ENCODE data around the gene TLNRD1.

The TLNRD1 gene

DNA sequence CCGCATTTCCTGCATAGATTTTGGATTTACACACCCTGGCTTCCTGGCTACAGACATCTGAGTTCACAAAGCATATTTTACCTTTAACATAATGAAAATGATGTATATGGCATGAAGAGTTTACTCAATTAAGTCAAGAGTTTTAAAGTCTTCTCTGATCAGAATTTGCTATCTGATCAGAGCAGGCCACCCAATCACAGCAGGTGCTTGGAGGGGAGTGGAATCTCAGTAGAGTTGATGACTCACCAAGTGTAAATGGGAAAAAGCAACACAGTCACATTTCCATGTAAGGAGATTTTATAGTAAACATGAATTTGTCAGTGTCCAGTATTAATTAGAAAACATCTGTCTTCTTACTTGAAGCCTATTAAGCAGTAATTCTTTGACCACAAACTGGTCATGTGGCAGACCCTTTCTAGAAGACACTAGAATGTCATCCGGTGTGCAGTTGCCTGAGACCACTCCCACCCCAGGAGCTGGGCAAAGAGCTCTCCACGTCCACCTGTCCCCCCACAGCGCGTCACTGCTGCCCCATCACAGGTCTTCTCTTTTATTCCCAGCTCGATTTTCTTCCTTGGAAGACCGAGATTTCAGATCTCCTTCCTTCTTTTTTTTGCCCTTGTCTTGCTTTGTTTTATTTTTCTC, 21.9 kb upstream of the TLNRD1 start:
- DNase-seq = no peak

DNA sequence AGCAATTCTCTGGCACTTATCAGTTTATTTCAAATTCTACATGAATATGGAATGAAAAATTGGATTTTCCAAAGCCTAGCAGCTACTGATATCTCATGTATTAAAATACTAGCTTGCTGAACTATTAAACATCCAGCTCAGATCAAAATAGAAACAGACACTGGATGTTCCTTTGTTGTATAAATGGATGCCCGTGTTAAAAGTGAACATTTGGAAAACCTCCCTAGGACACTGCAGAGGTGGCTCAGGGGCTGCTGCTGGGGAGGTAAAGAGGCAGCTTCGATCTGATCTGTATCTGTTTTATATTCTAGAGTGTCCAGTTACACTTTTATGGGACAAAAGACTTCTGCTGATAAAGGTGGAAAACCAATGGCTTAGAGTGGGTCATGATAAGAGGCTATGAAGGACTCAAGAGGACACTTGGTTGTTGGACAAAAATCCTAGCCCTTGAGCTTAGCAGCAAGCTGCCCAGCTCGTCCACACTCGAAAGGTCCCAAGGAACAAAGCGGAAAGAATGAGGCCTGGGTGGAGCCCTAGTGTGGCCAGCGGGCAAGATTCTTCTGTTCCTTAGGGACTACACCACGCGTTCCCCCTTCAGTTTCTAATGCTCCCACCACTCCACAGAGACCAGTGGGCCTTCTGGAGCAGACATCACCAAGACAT, 21.1 kb upstream of the TLNRD1 start:
- no peak for DNase-seq

DNA sequence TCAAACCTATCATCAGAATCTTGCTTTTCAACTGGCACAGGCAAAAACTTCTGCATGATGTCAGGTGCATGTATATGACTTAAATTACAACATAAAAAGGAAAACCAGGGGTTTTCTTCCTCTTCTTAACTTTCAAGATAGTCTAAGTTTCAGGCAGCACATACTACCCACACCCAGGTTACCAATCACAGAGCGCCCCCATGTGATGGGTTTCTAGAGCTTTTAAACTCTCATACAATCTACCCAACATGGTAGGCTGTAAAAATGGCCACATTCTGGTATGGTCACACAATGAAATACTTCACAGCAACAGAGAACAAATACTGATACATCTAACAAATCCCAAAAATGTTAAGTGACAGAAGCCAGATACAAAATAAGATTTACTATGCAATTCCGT, 18.5 kb upstream of the TLNRD1 start:
- no peak for DNase-seq

DNA sequence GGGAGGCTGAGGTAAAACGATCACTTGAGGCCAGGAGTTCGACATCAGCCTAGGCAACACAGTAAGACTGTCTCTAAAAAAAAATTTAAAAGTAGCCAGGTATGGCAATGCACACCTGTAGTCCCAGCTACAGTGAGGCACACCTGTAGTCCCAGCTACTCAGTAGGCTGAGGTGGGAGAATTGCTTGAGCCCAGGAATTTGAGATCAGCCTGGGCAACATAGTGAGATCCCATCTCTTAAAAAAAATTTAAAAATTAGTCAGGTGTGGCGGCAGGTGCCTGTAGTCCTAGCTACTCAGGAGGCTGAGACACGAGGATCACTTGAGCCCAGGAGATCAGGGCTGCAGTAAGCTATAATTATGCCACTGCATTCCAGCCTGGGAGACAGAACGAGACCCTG, 17.9 kb upstream of the TLNRD1 start:
- DNase-seq = no peak

DNA sequence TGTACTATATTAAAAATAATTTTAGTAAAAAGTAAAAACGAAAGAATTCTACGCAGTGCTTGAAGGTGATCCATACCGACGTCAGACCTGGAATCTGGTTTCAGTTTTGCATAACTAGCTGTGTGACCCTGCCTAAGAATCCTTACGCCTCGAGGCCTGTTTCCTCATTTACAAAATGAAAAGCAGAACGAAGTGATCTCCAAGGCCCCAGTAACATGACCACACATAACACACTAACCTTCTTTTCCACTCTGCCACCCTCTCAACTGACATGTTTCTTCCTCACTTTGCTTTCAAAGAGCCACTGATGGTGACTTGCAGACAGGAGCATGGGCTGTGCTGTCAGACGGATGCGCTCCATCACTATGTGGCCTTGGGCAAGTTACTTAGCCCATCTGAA, 15.9 kb upstream of the TLNRD1 start:
- no peak for DNase-seq

DNA sequence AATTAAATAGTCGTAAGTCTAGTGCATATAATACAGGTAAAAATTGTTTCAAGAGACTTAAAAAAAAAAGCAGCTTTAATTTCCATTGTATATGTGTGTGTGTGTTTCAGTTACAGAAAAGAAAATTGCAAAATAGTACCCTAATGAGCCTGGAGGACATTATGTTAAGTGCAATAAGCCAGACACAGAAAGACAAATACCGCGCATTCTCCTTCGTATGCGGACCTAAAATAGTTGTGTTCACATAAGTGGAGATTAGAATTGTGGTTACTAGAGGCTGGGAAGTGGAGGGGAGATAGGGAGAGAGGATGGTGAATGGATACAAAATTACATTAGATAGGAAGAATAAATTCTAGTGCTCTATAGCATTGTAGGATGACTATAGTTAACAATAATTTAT, 14.7 kb upstream of the TLNRD1 start:
- no peak for DNase-seq

DNA sequence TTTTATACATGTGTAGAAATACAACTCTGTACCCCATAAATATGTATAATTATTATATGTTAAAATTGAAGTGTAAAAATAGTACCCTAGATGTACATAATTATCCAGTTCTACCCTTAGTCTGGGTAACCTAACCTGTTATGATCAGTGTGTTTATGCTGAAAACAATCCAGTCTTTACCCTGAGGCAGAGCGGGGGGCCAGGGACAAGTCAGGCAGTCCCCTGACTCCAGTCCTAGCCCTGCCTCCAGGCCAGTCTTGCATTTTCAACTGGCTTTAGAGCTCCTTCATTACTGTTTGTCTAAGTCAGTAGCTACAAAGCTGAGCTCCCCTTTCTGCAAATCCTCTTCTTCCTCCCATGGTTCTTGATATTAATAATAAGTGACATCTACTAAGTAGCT, 14.2 kb upstream of the TLNRD1 start:
- no peak for DNase-seq

DNA sequence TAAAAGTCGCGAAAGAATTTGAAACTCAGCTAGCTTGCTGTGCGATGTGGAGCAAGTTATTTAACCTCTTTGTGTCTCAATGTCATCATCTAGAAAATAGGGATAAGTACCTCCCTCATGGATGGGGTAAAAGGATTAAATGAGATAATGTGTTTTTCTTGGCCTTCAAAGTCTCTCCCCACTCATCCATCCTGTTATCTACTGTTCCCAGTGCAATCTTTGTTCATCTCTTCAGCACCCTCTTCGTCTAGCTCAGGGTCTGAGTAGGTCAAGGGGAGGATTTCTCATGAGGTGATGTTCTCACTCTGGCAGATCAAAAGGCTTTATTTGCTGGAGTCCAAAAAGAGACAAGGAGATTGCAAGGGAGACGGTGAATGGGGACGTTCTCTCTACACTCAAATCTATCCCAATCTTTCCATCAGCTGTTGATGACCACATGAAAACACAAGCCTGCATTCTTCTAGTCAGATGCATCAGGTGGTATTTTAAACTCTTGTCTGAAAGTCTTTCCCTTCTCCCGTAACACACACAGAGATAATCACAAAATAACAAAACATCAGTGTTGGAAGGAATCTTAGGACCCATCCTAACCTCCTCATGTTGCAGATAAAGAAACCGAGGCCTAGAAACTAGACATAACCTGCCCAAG, 12.5 kb upstream of the TLNRD1 start:
- DNase-seq = no peak

DNA sequence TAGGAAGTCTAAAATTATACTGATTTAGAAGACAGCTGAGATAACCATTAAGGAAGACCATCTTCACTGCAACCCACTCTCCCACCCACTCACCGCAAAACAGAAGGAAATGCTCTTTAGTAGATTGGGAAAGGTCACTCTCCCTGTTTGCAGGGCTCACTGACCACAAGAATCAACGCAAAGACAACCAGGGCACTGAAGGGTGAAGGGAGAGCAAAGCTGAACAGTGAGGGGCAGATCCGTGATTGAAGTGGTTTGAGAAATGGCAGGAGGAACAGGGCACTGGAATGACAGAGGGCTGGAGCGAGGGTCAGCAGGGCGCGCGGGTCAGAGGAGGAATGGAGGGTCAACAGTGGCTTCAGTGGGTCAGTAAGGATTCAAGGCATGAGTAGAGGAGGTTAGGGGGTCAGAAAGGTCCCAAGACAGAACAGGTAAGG, 11.6 kb upstream of the TLNRD1 start:
- DNase-seq = no peak

DNA sequence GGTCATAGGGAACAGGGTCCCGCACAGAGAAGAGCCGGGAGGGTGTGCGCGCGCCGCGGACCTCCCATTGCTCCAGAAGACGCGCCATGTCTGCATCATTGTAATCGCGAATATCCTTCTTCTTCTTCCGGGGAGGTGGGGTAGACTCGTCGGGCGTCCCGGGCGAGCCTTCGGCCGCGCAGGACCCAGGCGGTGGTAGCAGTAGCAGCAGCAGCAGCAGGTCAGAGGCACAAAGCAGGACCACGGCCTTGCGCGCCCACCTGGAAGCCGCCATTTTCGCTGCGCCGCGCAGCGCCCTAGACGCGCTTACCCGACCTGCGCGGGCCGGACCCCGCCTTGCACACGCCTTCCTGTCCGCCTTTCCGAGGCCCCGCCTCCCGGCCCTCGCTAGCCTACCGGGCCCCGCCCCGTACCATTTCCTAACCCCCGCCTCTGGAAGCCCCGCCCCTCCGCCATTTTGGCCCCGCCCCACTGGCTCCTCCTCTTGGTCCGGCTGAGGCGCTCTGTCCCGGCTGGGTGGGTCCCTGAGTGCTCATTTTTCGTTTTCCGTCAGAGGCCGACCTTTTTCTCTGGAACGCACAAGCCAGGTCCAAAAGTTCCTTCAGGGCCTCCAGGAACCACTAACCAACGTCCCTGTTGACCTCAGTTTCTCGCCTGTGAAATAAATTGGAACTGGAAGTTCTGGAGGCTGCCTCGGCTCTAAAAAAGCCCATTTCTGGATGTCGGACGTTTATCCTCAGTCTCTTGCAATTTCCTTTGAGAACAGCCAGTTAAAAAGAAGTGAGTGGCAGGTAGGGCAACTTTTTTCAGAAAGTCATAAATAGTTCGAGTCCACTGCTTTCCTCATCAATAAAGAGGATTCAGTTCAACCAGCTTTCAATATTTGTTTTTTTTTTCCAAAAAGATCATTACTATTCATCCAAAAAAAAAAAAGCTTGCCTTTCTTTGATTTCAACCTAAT, 10.9 kb upstream of the TLNRD1 start, which contains the start of gene MESD:
Gene MESD (minus strand): TSS at position 302 of the 961 bp plus-strand sequence. CDS start 28 bp downstream, at position 274.
- DNase-seq = peak; percentile 98

DNA sequence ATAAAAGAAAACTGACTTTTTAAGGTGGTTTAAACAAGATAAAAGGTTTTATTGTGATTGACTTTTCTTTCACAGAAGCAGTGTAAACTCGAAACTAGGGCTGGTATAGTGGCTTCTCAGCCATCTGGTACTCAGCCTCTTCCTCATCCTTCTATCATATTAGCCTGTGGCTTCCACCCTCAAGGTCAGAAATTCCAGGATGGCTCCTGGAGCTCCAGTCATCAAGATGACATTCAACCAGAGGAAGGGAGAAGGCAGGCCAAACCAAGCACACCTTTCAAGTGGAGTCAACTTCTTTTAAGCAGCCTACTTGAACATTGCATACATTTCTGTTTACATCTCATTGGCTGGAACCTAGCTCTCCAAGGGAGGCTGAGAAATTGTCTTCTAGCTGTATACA, 9.8 kb upstream of the TLNRD1 start:
- no peak for DNase-seq

DNA sequence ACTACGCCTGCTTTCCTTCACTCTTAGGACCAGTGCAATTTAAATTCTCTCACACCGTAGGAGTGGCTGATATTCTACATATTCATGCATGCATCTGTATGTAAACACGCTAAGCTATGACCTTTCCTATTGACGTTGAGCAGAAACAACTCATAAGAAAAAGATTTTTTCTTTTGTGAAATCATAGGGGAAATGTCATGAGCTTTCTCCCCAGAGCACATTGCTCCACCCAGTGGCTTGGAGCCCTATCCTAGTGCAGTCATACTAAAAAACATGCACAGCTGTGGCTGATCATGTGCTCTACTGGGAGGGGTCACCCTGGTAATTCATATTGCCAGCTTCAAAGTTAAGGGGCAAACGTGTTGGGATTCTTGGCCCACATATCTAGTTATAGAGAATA, 9.3 kb upstream of the TLNRD1 start:
- DNase-seq = peak; percentile 54

DNA sequence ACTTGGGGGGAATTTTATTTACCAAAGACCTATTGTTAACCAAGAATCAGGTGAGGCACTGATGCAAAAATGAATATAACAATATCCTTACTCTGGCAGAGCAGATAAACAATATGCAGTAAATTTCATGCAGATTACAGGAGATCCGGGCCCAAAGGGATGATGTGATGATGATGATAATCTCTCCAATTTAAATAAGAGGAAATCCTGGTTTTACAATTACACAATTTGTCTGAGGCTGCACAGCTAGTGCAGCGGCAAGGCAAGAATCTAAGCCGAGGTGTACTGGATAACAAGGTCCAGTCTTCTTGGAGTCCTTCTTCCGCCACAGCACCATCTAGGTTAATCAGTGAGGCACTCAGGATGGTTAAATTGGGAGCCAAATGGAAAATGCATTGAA, 8.7 kb upstream of the TLNRD1 start:
- DNase-seq = no peak

DNA sequence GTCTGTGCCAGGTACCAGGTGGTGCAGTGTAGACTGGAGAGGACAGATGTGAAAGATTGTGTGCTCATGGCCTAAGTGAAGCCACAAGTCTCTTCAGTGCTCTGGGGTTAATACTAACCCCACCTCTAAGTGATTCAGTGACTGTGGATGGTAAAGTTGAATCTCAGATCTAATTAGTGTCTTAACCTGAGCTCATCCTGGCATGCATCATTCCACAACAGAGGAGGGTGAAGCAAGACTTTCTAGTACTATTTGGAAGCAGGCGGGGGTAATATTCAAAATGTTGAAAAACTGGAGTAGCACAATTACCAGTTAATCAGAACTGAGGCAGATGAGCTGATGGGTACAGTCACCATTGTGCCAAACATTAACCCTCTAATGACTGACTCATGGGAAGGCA, 8.3 kb upstream of the TLNRD1 start:
- DNase-seq = no peak

DNA sequence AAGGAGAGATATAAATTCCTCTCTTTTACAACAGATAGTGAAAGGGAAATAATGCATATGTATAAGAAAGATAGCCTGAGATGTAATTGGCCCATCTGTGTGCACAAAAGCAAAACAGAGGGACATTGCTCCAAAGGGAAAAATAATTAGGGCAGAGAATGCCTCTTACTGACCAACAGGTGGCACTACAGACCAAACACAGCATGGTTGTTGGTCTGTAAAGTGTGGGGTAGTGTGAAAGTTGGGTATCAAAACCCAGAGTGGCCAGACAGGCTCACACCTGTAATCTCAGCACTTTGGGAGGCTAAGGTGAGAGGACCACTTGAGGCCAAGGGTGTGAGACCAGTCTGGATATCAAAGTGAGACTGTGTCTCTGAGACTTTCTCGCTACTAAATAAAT, 4.5 kb upstream of the TLNRD1 start:
- peak; percentile 52 for DNase-seq

DNA sequence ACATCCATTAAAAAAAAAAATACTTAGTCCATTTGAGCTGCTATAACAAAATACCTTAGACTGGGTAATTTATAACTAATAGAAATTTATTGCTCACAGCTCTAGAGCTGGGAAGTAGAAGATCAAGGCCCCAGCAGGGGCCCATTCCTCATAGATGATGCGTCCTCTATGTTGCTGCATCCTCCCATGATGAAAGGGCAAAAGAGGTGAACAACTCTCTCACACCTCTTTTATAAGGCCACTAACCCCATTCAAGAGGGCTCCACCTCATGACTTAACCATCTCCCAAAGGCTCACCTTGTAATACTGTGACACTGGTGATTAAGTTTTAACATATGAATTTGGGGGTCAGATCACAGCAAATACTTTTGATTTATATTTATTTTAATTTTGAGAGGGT, 3.0 kb upstream of the TLNRD1 start:
- no peak for DNase-seq

DNA sequence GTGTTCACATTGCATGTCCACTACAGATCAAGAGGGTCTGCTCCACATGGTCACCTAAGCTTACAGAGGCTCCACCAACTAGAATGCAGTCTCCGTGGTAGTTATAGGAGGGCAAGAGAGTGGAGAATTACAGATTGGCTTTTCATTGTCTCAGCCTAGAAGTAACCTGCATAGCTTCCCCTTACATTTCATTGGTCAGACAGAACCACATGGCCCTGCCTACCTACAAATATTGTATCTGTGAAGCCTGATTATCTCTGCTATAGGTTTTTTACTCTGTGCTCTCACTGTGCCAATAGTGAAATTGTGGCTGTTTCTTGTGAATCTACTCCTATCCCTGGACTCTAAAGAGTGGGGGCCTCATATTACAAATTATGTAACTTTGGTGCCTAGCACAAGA, 2.5 kb upstream of the TLNRD1 start:
- no peak for DNase-seq

DNA sequence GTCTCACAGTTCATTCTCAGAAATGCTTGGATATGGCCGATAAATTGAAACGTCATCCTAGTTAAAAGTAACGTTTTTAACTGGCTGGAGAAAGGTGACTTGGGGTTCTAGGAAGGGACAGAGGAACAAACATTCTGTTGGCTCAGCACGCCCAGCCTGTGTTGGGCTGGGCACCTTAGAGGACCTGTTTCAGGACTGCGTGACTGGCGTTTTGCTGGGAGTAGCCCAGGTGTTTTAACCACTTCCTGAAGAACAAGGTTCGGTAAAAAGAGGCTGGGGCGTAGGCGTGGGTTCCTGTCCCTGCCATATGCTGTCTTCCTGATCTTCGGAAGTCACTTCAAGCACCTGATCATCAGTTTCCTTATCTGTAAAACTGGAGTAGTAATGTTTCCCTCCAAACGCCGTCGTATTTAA, 1.1 kb upstream of the TLNRD1 start:
- peak; percentile 98 for DNase-seq

DNA sequence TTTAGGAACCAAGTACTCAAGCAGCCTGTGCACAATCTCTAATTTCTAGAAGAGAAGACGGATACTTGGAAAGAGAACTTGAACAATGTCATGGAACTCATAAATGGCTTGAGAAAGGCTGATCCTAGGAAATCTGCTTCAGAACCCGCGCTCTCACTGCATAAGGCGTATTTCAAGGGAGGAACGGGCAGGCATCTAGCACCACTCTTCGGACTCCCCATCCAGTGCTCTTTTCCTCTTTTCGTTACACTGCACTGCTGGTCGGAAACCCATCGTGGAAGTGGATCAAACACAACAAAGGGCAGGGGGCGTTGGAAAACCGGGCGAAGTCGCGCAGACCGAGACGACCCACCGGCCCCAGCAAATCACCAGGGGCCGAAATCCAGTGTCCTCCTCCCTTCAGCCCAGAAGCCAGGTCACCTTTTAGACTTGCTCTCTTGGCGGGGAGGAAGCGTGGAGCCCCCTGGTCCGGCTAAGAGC, 539 bp upstream of the TLNRD1 start:
- peak; percentile 39 for DNase-seq

DNA sequence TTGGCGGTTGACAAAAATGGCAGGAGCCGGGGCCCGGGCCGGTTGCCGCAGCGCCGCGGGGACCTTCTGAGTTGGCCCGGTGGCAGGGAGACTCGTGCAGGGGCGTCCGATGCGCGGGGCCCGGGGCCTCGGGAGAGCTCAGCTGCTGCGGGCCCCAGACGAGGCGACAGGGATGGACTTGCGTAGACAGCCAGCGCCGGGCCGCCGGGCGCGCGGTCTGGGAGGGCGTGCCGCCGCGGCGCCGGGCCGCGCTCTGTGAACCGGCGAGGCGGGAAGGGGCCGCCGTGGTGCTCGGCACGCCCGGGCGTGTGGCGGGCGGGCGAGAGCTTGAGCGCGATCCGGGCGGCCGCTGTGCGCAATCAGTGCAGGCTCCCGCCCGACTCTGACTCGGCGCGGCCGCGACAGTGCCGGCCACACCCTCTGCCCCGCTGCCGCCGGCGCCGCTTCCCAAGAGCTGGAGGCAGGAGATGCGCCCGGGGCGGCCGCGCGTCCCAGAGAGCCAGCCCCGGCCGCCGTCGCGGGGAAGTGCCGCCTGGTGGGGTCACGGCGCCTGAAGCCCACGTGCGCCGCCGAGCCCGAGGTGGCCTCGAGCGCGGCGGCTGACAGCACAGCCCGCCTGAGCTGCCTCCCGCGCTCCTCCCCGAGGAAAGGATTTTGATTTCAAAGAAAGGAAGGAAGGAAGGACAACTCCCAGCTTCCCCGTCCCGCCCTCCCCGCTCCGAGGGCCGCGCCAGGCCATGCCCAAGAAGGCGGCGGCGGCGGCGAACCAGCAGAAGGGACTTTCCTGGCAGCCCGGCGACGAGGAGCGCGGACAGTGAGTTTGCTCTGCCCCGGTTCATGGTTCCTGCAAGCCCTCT, 657 bp downstream of the TLNRD1 start:
- peak; percentile 66 for DNase-seq

DNA sequence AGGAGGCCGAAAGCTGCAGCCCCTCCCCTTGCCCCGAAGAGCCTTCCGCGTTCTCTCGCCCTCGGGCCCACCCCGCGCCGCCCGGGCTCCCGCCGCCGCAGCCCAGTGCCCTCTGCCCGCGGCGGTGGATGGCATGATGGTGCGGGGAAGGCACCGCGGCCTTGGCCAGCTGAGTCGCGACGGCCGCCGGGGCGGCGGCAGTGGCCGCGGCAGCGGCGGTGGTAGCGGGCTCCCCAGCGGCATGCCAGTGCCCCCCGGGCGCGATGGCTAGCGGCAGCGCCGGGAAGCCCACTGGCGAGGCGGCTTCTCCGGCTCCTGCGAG, 1.2 kb downstream of the TLNRD1 start:
- peak; percentile 69 for DNase-seq
